ENCODE results near the gene C2orf15.

GRCh38 chr2:99101697-99102096, 39.8 kb upstream of the C2orf15 start:
- no peak for TF ChIP-seq CTCF (conservative IDR thresholded peaks at IDR 0.05; ENCODE audit: low read depth, low read length)
- no peak for TF ChIP-seq MAFK (IDR thresholded peaks at IDR 0.05; ENCODE audit: low read depth, low read length)
- no peak for TF ChIP-seq POLR2A (IDR thresholded peaks at IDR 0.05; ENCODE audit: low read depth, low read length)
- no peak for TF ChIP-seq FOS (IDR thresholded peaks at IDR 0.05; ENCODE audit: low read depth, low read length)
- TF ChIP-seq NFE2L2 (IDR thresholded peaks at IDR 0.05; ENCODE audit: low read depth, low read length), result no peak

Data from IMR-90 (cell line).